Adipocyte (in vitro differentiated cells): ENCODE data around the gene ACE.

ENCODE experiments used
- DNase-seq: peaks from one replicate; pipeline ENCODE4 v3.0.0-alpha.2; 2015; ENCODE audit warnings: low read depth
- H3K27me3 ChIP-seq: replicated peaks from 2 replicates; pipeline ENCODE4 v1.7.0; 2013; ENCODE audit warnings: mild to moderate bottlenecking, low read length, moderate library complexity; ENCODE audit not compliant: control insufficient read depth, insufficient read depth
- H3K36me3 ChIP-seq: 2 replicates; pipeline ENCODE4 v1.7.0; 2013; ENCODE audit warnings: low read length, mild to moderate bottlenecking, moderate library complexity; ENCODE audit not compliant: control insufficient read depth, insufficient read depth, severe bottlenecking
- H3K4me1 ChIP-seq: 2 replicates; pipeline ENCODE4 v1.7.0; 2013; ENCODE audit warnings: mild to moderate bottlenecking, low read length, moderate library complexity; ENCODE audit not compliant: control insufficient read depth, insufficient read depth
- H3K4me3 ChIP-seq: 2 replicates; pipeline ENCODE4 v1.7.0; 2013; ENCODE audit warnings: mild to moderate bottlenecking, low read length, moderate library complexity
- H3K9ac ChIP-seq: 2 replicates; pipeline ENCODE4 v1.7.0; 2013; ENCODE audit warnings: mild to moderate bottlenecking, low read length, moderate library complexity
- H3K9me3 ChIP-seq: 2 replicates; pipeline ENCODE4 v1.7.0; 2013; ENCODE audit warnings: mild to moderate bottlenecking, low read length, moderate library complexity; ENCODE audit not compliant: control insufficient read depth

ACE gene

GRCh38 chr17:63523253-63523855 is 46.5 kb downstream of the ACE start, which contains the start of gene KCNH6:
Gene KCNH6, plus strand, starts transcription at chr17:63523358. Its CDS starts 56 bp downstream, at chr17:63523414.
- Histone ChIP-seq H3K27me3 (peaks cover 74% of the 10 kb centered on the region), H3K9me3 (no peaks in the 10 kb centered on the region), H3K9ac (no peak within 1 kb of the TSS), H3K4me3 (no peak within 1 kb of the TSS), H3K36me3 (no peaks in the 10 kb centered on the region), H3K4me1 (no peaks in the 10 kb centered on the region)
- no peak for DNase-seq

DNA sequence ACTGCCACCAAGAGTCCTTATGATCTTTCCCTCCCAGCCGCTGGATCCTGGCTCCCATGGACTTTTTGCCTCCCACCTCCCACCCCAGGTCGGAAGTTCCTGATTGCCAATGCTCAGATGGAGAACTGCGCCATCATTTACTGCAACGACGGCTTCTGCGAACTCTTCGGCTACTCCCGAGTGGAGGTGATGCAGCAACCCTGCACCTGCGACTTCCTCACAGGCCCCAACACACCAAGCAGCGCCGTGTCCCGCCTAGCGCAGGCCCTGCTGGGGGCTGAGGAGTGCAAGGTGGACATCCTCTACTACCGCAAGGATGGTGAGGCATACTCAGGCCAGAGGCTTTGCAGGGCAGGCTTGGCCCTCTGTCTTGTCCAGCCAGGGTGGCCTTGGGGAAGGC is 47.2 kb downstream of the ACE start:
- Histone ChIP-seq H3K4me3 (no peak overlapping the region), H3K9me3 (no peaks in the 10 kb centered on the region), H3K9ac (no peak overlapping the region), H3K36me3 (no peaks in the 10 kb centered on the region), H3K4me1 (no peaks in the 10 kb centered on the region), H3K27me3 (peaks cover 72% of the 10 kb centered on the region)
- DNase-seq: no peak

DNA sequence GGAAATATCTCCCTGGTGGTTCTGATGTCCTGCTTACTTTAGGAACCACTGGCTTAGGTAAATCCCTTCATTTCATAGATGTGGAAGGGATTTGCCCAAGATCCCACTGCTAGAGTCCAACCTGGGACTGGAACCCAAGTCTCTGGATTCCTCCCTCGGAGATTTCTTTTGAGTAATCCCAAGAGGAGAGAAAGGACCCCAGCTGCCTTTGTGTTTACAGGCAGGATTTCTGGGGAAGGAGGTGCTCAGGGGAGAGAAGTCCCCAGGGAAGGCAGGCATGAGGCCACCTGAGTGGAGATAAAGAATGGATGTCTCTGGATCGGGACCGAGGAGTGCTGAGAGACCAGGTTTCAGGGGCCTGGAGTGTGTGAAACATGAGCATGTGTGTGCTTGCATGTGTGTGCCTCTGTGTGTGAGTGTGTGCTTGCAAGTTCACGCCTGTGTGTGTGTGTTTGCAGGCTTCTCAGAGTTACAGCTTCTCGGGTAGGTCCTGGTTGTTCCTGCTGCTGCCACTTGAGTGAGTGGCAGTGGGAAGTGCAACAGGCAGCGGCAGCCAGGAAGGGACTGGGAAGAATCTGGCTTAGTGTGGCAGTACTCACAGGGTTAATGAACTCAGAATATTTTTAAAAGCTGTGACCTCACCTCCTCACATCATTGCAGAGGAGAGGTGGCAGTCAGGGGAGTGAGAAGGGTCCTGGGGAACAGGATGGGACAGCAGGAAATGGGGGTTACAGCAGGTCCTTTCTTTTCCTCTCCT is 48.5 kb downstream of the ACE start:
- H3K9ac ChIP-seq: no peak overlapping the region
- H3K27me3 ChIP-seq: peaks cover 61% of the 10 kb centered on the region
- DNase-seq: no peak
- H3K4me1 ChIP-seq: no peaks in the 10 kb centered on the region
- H3K4me3 ChIP-seq: no peak overlapping the region
- H3K36me3 ChIP-seq: no peaks in the 10 kb centered on the region
- H3K9me3 ChIP-seq: no peaks in the 10 kb centered on the region

DNA sequence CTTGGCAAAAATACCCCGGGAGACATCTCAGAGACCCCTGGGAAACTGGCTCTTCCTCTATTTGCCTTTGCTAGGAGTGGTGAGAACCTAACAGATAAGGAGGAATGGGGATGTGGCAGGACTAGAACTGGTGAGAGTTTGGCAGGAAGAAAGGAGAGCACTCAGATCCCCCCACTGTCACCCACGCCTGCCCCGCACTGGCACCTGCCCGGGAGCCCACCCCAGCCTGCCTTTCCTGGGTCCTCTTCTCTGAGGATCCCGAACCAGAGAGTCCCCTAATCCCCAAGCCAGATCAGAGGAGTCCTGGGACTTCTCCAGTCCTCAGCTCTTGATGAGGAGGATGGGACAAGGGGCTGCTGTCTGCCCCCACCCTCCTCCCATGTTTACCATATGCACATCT is 50.0 kb downstream of the ACE start:
- no peak for DNase-seq

DNA sequence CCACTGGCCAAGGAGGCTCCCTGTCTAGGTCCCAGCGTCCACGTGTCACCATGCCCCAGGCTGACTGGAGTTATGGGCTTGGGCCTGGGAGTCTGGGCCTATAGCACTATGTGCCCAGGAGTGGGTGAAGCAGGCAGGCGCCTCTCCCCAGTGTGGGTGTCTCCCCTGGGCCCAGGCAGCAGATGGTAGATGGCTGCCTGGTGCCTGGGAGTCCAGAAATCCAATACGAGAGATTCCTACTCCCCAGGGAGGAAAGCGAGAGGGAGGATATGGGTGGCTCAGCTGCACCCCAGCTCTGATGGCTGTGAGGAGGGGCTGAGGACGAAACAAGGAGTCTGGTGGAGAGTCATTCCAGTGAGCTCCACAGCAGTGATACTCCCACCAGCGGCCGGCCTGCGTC is 51.3 kb downstream of the ACE start:
- peaks cover 59% of the 10 kb centered on the region for H3K27me3 ChIP-seq
- H3K4me1 ChIP-seq: peaks cover 9% of the 10 kb centered on the region
- no peaks in the 10 kb centered on the region for H3K9me3 ChIP-seq
- no peak overlapping the region for H3K9ac ChIP-seq
- H3K4me3 ChIP-seq: no peak overlapping the region
- H3K36me3 ChIP-seq: no peaks in the 10 kb centered on the region
- no peak for DNase-seq

More for the DNA sequence above, 50.0 kb downstream of the ACE start:
- Histone ChIP-seq H3K4me3 (no peak overlapping the region), H3K36me3 (no peaks in the 10 kb centered on the region), H3K4me1 (peaks cover 9% of the 10 kb centered on the region), H3K27me3 (peaks cover 55% of the 10 kb centered on the region), H3K9me3 (no peaks in the 10 kb centered on the region), H3K9ac (no peak overlapping the region)

DNA sequence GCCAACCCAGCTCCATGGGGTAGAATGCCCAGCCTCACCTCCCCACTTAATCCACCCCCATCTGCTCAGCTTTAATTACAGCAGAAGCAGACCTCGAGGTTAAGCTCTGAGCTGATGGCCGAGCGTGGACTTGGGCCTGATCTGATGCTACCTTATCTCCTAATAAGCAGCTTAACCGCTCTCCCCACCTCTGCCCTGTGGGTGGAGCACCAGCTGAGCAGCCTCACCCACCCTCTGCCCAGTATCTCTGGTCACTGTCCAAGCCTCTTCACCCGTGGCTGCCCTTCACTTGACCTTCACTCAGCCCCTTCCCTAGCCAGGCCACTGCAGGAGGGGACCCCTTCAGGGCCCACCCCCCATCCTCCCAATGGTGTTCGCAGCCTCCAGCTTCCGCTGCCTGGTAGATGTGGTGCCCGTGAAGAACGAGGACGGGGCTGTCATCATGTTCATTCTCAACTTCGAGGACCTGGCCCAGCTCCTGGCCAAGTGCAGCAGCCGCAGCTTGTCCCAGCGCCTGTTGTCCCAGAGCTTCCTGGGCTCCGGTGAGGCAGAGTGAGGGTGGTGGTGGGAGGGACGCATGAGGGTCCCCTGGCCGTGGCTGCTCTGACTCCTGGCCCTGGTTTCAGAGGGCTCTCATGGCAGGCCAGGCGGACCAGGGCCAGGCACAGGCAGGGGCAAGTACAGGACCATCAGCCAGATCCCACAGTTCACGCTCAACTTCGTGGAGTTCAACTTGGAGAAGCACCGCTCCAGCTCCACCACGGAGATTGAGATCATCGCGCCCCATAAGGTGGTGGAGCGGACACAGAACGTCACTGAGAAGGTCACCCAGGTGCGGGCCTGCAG is 53.1 kb downstream of the ACE start:
- Histone ChIP-seq H3K9me3 (no peaks in the 10 kb centered on the region), H3K36me3 (no peaks in the 10 kb centered on the region), H3K4me3 (no peak overlapping the region), H3K4me1 (peaks cover 9% of the 10 kb centered on the region), H3K27me3 (peaks cover 55% of the 10 kb centered on the region), H3K9ac (no peak overlapping the region)
- DNase-seq: no peak

- H3K4me3 ChIP-seq: no peak overlapping the region
- H3K4me1 ChIP-seq: peaks cover 9% of the 10 kb centered on the region
- H3K27me3 ChIP-seq: peaks cover 54% of the 10 kb centered on the region
- no peak for DNase-seq
- no peaks in the 10 kb centered on the region for H3K36me3 ChIP-seq
- no peak overlapping the region for H3K9ac ChIP-seq
- no peaks in the 10 kb centered on the region for H3K9me3 ChIP-seq
Measured at GRCh38 chr17:63530557-63531021, 53.7 kb downstream of the ACE start.

GRCh38 chr17:63531022-63531965 is 54.4 kb downstream of the ACE start:
- Histone ChIP-seq H3K36me3 (no peaks in the 10 kb centered on the region), H3K4me3 (no peak overlapping the region), H3K9me3 (no peaks in the 10 kb centered on the region), H3K9ac (no peak overlapping the region), H3K4me1 (peaks cover 9% of the 10 kb centered on the region), H3K27me3 (peaks cover 51% of the 10 kb centered on the region)
- DNase-seq: no peak

DNA sequence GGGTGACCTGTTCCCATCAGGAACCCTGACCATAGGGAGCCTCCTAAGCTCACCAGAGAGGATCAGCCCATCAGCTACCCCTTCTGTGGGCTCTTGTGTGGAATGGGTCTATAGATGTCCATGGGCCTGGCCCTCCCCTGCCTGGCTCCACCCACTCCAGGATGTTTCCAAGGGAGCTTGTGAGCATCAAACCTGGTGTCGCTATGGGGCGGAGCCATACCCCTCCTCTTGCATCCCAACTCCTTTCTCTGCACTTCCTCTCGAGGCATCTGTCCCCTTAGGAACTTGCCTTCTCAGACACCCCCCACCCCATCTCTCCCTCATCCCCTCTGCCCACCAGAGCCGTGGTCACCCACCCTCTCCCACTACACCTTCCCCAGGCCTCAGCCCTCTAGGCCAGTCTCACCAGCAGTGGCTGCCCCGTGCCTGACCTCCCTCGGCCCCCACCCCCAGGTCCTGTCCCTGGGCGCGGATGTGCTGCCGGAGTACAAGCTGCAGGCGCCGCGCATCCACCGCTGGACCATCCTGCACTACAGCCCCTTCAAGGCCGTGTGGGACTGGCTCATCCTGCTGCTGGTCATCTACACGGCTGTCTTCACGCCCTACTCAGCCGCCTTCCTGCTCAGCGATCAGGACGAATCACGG is 56.7 kb downstream of the ACE start:
- H3K36me3 ChIP-seq: no peaks in the 10 kb centered on the region
- DNase-seq: no peak
- H3K4me1 ChIP-seq: peaks cover 9% of the 10 kb centered on the region
- H3K27me3 ChIP-seq: peaks cover 47% of the 10 kb centered on the region
- H3K9ac ChIP-seq: no peak overlapping the region
- H3K9me3 ChIP-seq: no peaks in the 10 kb centered on the region
- H3K4me3 ChIP-seq: no peak overlapping the region

- Histone ChIP-seq H3K4me1 (peaks cover 9% of the 10 kb centered on the region), H3K27me3 (peaks cover 53% of the 10 kb centered on the region), H3K9me3 (no peaks in the 10 kb centered on the region), H3K36me3 (no peaks in the 10 kb centered on the region), H3K4me3 (no peak overlapping the region), H3K9ac (no peak overlapping the region)
- no peak for DNase-seq
Measured at GRCh38 chr17:63534078-63534570, 57.3 kb downstream of the ACE start.
